K562 (cell line): Measurements from ENCODE around the gene VGF.

Experiments used
- ESRRA ChIP-seq: fragments of 450-650 bp; IDR thresholded peaks from 2 replicates; pipeline ENCODE4 v1.6.1; 2014; ENCODE audit warnings: low read depth, mild to moderate bottlenecking, moderate library complexity, borderline replicate concordance
- JUN ChIP-seq, 2 experiments: sonication (generic) in 1 of 2; formaldehyde crosslinking in 1 of 2; IDR thresholded peaks; 2 replicates each; pipeline versions ENCODE4 v1.6.1 to v1.8.0; 2012 to 2022; ENCODE audit warnings: borderline replicate concordance in 2 of 2, mild to moderate bottlenecking in 2 of 2, improper control_type of control experiment in 1 of 2, low read depth in 1 of 2, low read length in 1 of 2, missing genetic modification reagents in 1 of 2
- NCOA2 ChIP-seq, 2 experiments: fragments of 450-650 bp; IDR thresholded peaks; 2 replicates each; pipeline ENCODE4 v1.6.1; 2018; ENCODE audit warnings: mild to moderate bottlenecking in 2 of 2, moderate library complexity in 1 of 2; ENCODE audit not compliant: partially characterized antibody in 2 of 2
- NFXL1 ChIP-seq: fragments of 450-650 bp; formaldehyde crosslinking; IDR thresholded peaks from 2 replicates; pipeline ENCODE4 v1.4.0; 2021; ENCODE audit warnings: mild to moderate bottlenecking
- POLR2A ChIP-seq: fragments of 450-650 bp; conservative IDR thresholded peaks from 2 replicates; pipeline ENCODE4 v1.6.1; 2016
- SMC3 ChIP-seq: conservative IDR thresholded peaks from 2 replicates; pipeline ENCODE4 v1.6.1; 2011; ENCODE audit warnings: low read depth, low read length, improper control_type of control experiment; ENCODE audit not compliant: insufficient read depth
- TOE1 ChIP-seq, 2 experiments: fragments of 450-650 bp in 1 of 2; sonication (generic) in 1 of 2; formaldehyde crosslinking in 1 of 2; IDR thresholded peaks; 2 replicates each; pipeline versions ENCODE4 v1.7.1 to v1.8.0; 2016 to 2022; ENCODE audit warnings: borderline replicate concordance in 2 of 2, mild to moderate bottlenecking in 2 of 2, antibody characterized with exemption in 1 of 2, inconsistent platforms in 1 of 2, low read depth in 1 of 2, missing genetic modification reagents in 1 of 2, moderate library complexity in 1 of 2
- ZNF24 ChIP-seq: fragments of 450-650 bp; IDR thresholded peaks from 2 replicates; pipeline ENCODE4 v1.6.1; 2016
- ZNF584 ChIP-seq: fragments of 200-800 bp; sonication (Bioruptor generic); IDR thresholded peaks from 2 replicates; pipeline ENCODE4 v1.6.1; 2016; ENCODE audit warnings: low read depth, mild to moderate bottlenecking, missing genetic modification characterization, missing compliant biosample characterization
- TF ChIP-seq, protein P1 (sequence below), 3 experiments: IDR thresholded peaks in 2 of 3; conservative IDR thresholded peaks in 1 of 3; 2 replicates each; pipeline ENCODE4 v1.5.1; 2011 to 2012; ENCODE audit warnings: low read length in 3 of 3, mild to moderate bottlenecking in 3 of 3, control low read depth in 2 of 3, improper control_type of control experiment in 1 of 3, inconsistent platforms in 1 of 3, low read depth in 1 of 3, mixed read lengths in 1 of 3, moderate library complexity in 1 of 3; ENCODE audit not compliant: insufficient read depth in 2 of 3
- TF ChIP-seq, protein P2 (sequence below): sonication (generic); formaldehyde crosslinking; IDR thresholded peaks from 2 replicates; pipeline ENCODE4 v1.8.0; 2023; ENCODE audit warnings: mild to moderate bottlenecking, missing genetic modification reagents

DNA sequence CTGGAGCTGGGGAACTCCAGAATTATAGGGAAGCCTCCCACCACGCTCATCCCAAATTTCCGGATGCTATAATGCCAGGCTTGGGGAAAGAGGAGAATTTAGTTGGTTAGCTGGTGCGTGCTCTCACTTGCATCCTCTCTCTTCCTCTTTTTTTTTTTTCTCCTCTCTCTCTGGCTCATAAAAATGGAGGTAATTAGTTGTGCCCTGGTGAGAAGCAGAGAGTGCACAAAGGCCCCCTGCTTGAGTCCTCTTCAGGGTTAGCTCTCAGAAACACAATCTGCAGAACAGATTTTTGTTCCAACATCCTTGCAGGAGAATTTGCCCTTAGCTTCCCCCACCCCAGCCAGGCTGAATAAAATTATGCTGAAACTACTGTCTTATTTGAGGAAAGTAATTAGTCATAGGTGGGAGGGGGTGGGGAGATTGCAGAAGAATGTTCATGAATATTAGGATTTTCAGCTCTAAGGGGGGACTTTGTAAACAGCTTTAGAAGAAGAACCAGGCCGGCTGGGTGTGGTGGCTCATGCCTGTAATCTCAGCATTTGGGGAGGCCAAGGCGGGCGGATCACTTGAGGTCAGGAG, 30.9 kb downstream of the VGF start:
- TF ChIP-seq NFXL1 (CRISPR knock-in tag): no peak
- TF ChIP-seq SMC3: no peak
- no peak for TF ChIP-seq JUN (IDR thresholded peaks at IDR 0.05; ENCODE audit: borderline replicate concordance, low read depth, low read length)
- TF ChIP-seq JUN (CRISPR knock-in tag; IDR thresholded peaks at IDR 0.05; ENCODE audit: borderline replicate concordance): no peak
- TF ChIP-seq, protein P1, sequence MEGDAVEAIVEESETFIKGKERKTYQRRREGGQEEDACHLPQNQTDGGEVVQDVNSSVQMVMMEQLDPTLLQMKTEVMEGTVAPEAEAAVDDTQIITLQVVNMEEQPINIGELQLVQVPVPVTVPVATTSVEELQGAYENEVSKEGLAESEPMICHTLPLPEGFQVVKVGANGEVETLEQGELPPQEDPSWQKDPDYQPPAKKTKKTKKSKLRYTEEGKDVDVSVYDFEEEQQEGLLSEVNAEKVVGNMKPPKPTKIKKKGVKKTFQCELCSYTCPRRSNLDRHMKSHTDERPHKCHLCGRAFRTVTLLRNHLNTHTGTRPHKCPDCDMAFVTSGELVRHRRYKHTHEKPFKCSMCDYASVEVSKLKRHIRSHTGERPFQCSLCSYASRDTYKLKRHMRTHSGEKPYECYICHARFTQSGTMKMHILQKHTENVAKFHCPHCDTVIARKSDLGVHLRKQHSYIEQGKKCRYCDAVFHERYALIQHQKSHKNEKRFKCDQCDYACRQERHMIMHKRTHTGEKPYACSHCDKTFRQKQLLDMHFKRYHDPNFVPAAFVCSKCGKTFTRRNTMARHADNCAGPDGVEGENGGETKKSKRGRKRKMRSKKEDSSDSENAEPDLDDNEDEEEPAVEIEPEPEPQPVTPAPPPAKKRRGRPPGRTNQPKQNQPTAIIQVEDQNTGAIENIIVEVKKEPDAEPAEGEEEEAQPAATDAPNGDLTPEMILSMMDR (IDR thresholded peaks at IDR 0.05 in 2 of 3, conservative IDR thresholded peaks at IDR 0.05 in 1 of 3; ENCODE audit: insufficient read depth in 2 of 3, low read depth in 1 of 3, low read length in 3 of 3): no peak
- TF ChIP-seq, protein P2, sequence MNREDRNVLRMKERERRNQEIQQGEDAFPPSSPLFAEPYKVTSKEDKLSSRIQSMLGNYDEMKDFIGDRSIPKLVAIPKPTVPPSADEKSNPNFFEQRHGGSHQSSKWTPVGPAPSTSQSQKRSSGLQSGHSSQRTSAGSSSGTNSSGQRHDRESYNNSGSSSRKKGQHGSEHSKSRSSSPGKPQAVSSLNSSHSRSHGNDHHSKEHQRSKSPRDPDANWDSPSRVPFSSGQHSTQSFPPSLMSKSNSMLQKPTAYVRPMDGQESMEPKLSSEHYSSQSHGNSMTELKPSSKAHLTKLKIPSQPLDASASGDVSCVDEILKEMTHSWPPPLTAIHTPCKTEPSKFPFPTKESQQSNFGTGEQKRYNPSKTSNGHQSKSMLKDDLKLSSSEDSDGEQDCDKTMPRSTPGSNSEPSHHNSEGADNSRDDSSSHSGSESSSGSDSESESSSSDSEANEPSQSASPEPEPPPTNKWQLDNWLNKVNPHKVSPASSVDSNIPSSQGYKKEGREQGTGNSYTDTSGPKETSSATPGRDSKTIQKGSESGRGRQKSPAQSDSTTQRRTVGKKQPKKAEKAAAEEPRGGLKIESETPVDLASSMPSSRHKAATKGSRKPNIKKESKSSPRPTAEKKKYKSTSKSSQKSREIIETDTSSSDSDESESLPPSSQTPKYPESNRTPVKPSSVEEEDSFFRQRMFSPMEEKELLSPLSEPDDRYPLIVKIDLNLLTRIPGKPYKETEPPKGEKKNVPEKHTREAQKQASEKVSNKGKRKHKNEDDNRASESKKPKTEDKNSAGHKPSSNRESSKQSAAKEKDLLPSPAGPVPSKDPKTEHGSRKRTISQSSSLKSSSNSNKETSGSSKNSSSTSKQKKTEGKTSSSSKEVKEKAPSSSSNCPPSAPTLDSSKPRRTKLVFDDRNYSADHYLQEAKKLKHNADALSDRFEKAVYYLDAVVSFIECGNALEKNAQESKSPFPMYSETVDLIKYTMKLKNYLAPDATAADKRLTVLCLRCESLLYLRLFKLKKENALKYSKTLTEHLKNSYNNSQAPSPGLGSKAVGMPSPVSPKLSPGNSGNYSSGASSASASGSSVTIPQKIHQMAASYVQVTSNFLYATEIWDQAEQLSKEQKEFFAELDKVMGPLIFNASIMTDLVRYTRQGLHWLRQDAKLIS (CRISPR knock-in tag): no peak
- TF ChIP-seq POLR2A: no peak
- no peak for TF ChIP-seq ZNF584 (CRISPR knock-in tag)
- no peak for TF ChIP-seq ESRRA
- TF ChIP-seq NCOA2 (IDR thresholded peaks at IDR 0.05; ENCODE audit: partially characterized antibody in 2 of 2): no peak
- no peak for TF ChIP-seq ZNF24
- no peak for TF ChIP-seq TOE1 (IDR thresholded peaks at IDR 0.05; ENCODE audit: borderline replicate concordance)
- TF ChIP-seq TOE1 (CRISPR knock-in tag; IDR thresholded peaks at IDR 0.05; ENCODE audit: borderline replicate concordance, low read depth): no peak
